ENCODE results near the gene PRDM11.
A peak's percentile ranks its signal among the peaks of the same experiment; 100 is the strongest.
"Not testable (repeated sequence)": the region's sequence is repeated elsewhere in the genome, so short reads cannot be mapped to it uniquely, and the experiment has no call there.

PRDM11 gene

GRCh38 chr11:45247433-45247832 is 101.0 kb downstream of the PRDM11 start:
- no peak overlapping the region for H3K4me3 ChIP-seq (ENCODE audit: control insufficient read depth, low read depth, low read length)
- no peak for TF ChIP-seq CTCF (IDR thresholded peaks at IDR 0.05; ENCODE audit: control insufficient read depth, insufficient read depth, low read depth, low read length, missing control alignments)
- DNase-seq (ENCODE audit: low read depth): no peak

- no peak for TF ChIP-seq CTCF (IDR thresholded peaks at IDR 0.05; ENCODE audit: control insufficient read depth, insufficient read depth, low read depth, low read length, missing control alignments)
- no peak for DNase-seq (ENCODE audit: low read depth)
- H3K4me3 ChIP-seq (ENCODE audit: control insufficient read depth, low read depth, low read length): no peak overlapping the region
Observed at GRCh38 chr11:45248501-45249011, 102.1 kb downstream of the PRDM11 start.

GRCh38 chr11:45249372-45249771 is 102.9 kb downstream of the PRDM11 start:
- not testable (repeated sequence) for DNase-seq (ENCODE audit: low read depth); H3K4me3 ChIP-seq (ENCODE audit: control insufficient read depth, low read depth, low read length)

GRCh38 chr11:45250035-45250718 is 103.7 kb downstream of the PRDM11 start:
- DNase-seq (ENCODE audit: low read depth): no peak
- no peak overlapping the region for H3K4me3 ChIP-seq (ENCODE audit: control insufficient read depth, low read depth, low read length)
- no peak for TF ChIP-seq CTCF (IDR thresholded peaks at IDR 0.05; ENCODE audit: control insufficient read depth, insufficient read depth, low read depth, low read length, missing control alignments)

- no peak for DNase-seq (ENCODE audit: low read depth)
- TF ChIP-seq CTCF (IDR thresholded peaks at IDR 0.05; ENCODE audit: control insufficient read depth, insufficient read depth, low read depth, low read length, missing control alignments): peak; percentile 73
- no peak overlapping the region for H3K4me3 ChIP-seq (ENCODE audit: control insufficient read depth, low read depth, low read length)
Observed at GRCh38 chr11:45252134-45252856, 105.9 kb downstream of the PRDM11 start.

GRCh38 chr11:45252877-45253276 is 106.4 kb downstream of the PRDM11 start:
- no peak for DNase-seq (ENCODE audit: low read depth)
- TF ChIP-seq CTCF (IDR thresholded peaks at IDR 0.05; ENCODE audit: control insufficient read depth, insufficient read depth, low read depth, low read length, missing control alignments): no peak
- H3K4me3 ChIP-seq (ENCODE audit: control insufficient read depth, low read depth, low read length): no peak overlapping the region

- no peak for TF ChIP-seq CTCF (IDR thresholded peaks at IDR 0.05; ENCODE audit: control insufficient read depth, insufficient read depth, low read depth, low read length, missing control alignments)
- DNase-seq (ENCODE audit: low read depth): no peak
- H3K4me3 ChIP-seq (ENCODE audit: control insufficient read depth, low read depth, low read length): no peak overlapping the region
Observed at GRCh38 chr11:45253640-45254039, 107.2 kb downstream of the PRDM11 start.
